Astrocyte (in vitro differentiated cells and primary cell): Measurements from ENCODE around the gene SDR42E2.

Experiments used
- CTCF ChIP-seq: IDR thresholded peaks from 2 replicates; pipeline ENCODE4 v1.5.1; 2011; ENCODE audit warnings: low read depth, mild to moderate bottlenecking, inconsistent platforms, low read length, moderate library complexity; ENCODE audit not compliant: insufficient read depth
- EZH2 ChIP-seq: IDR thresholded peaks from 2 replicates; pipeline ENCODE4 v1.6.1; 2012; ENCODE audit warnings: mild to moderate bottlenecking, low read length, inconsistent platforms; ENCODE audit not compliant: insufficient read depth

- no peak for TF ChIP-seq CTCF
- TF ChIP-seq EZH2: no peak
Observed at GRCh38 chr16:22147853-22148252, 14.5 kb upstream of the SDR42E2 start.
